ENCODE measurements around the gene NXF2.
A peak's percentile ranks its signal among the peaks of the same experiment; 100 is the strongest.

The NXF2 gene

GRCh38 chrX:102339312-102340298 is 92.6 kb downstream of the NXF2 start (continued):
- no peak for TF ChIP-seq TSHZ2 (CRISPR knock-in tag; IDR thresholded peaks at IDR 0.05)
- TF ChIP-seq PPARA (CRISPR knock-in tag; IDR thresholded peaks at IDR 0.05; ENCODE audit: borderline replicate concordance) = no peak
- TF ChIP-seq CSDC2 (CRISPR knock-in tag; IDR thresholded peaks at IDR 0.05) = no peak
- no peak for TF ChIP-seq ZFP3 (CRISPR knock-in tag; IDR thresholded peaks at IDR 0.05)
- TF ChIP-seq PATZ1 (CRISPR knock-in tag; IDR thresholded peaks at IDR 0.05; ENCODE audit: borderline replicate concordance) = no peak
- TF ChIP-seq GLIS3 (CRISPR knock-in tag; IDR thresholded peaks at IDR 0.05) = no peak
- no peak for TF ChIP-seq ESRRG (CRISPR knock-in tag; IDR thresholded peaks at IDR 0.05)
- no peak for TF ChIP-seq ZNF565 (CRISPR knock-in tag; conservative IDR thresholded peaks at IDR 0.05; ENCODE audit: low read depth)
- TF ChIP-seq TCF4 (CRISPR knock-in tag; IDR thresholded peaks at IDR 0.05; ENCODE audit: borderline replicate concordance) = no peak
- TF ChIP-seq ZNF8 (CRISPR knock-in tag; IDR thresholded peaks at IDR 0.05) = no peak

- TF ChIP-seq ISL1 (CRISPR knock-in tag; IDR thresholded peaks at IDR 0.05) (no peak), CREB5 (CRISPR knock-in tag; IDR thresholded peaks at IDR 0.05; ENCODE audit: low read depth) (no peak), PPARA (CRISPR knock-in tag; IDR thresholded peaks at IDR 0.05; ENCODE audit: borderline replicate concordance) (no peak), RARB (CRISPR knock-in tag; IDR thresholded peaks at IDR 0.05) (no peak), POU6F1 (CRISPR knock-in tag; IDR thresholded peaks at IDR 0.05; ENCODE audit: borderline replicate concordance, low read depth) (no peak), PATZ1 (CRISPR knock-in tag; IDR thresholded peaks at IDR 0.05; ENCODE audit: borderline replicate concordance) (no peak), ZNF8 (CRISPR knock-in tag; IDR thresholded peaks at IDR 0.05) (no peak), ZC3H10 (CRISPR knock-in tag; IDR thresholded peaks at IDR 0.05) (no peak)
Measured at GRCh38 chrX:102341867-102342266, 94.9 kb downstream of the NXF2 start.

GRCh38 chrX:102345916-102346315 is 98.9 kb downstream of the NXF2 start:
- TF ChIP-seq OSR1 (CRISPR knock-in tag; IDR thresholded peaks at IDR 0.05) (no peak), GLIS3 (CRISPR knock-in tag; IDR thresholded peaks at IDR 0.05) (no peak), TCF4 (CRISPR knock-in tag; IDR thresholded peaks at IDR 0.05; ENCODE audit: borderline replicate concordance) (no peak), ARNTL (CRISPR knock-in tag; IDR thresholded peaks at IDR 0.05; ENCODE audit: borderline replicate concordance, low read depth) (no peak), ZFP3 (CRISPR knock-in tag; IDR thresholded peaks at IDR 0.05) (no peak), ZNF8 (CRISPR knock-in tag; IDR thresholded peaks at IDR 0.05) (no peak), PATZ1 (CRISPR knock-in tag; IDR thresholded peaks at IDR 0.05; ENCODE audit: borderline replicate concordance) (no peak), ISL1 (CRISPR knock-in tag; IDR thresholded peaks at IDR 0.05) (no peak), ZNF70 (CRISPR knock-in tag; IDR thresholded peaks at IDR 0.05) (no peak), TSHZ2 (CRISPR knock-in tag; IDR thresholded peaks at IDR 0.05) (no peak), POU6F1 (CRISPR knock-in tag; IDR thresholded peaks at IDR 0.05; ENCODE audit: borderline replicate concordance, low read depth) (no peak), PPARA (CRISPR knock-in tag; IDR thresholded peaks at IDR 0.05; ENCODE audit: borderline replicate concordance) (no peak)
- ATAC-seq = peak; percentile 82

More at GRCh38 chrX:102341867-102342266, 94.9 kb downstream of the NXF2 start:
- 0 out of 3 replicates have a peak, but pooled peaks have one; percentile 40 for ATAC-seq

Measured in SK-N-SH treated with all-trans-retinoic acid at 6 μM for 48 hours (cell line).